Activated T-helper 2 cell treated with anti-CD3 and anti-CD28 coated beads, Interferon-gamma antibody, Interleukin-2, Interleukin-4, amounts not matched to agents 10 μg/mL and 5 μg/mL and 100 μg/mL, durations not matched to agents 14 hours and 24 hours and 36 hours (primary cell): ENCODE measurements around the gene NUAK1. TPM values are rescaled to one million over a fixed set of nuclear protein-coding genes. Genes with fewer than 3 reads are reported as not detected.

Source experiments
- DNase-seq: peaks from one replicate; pipeline ENCODE4 v3.0.0; 2021; ENCODE audit warnings: low spot score
- H3K27ac Mint-ChIP-seq: one replicate; pipeline ENCODE4 v1.8.0; 2021; ENCODE audit warnings: mixed read lengths
- H3K27me3 Mint-ChIP-seq: one replicate; pipeline ENCODE4 v1.8.0; 2021; ENCODE audit warnings: low read depth, mixed read lengths
- H3K36me3 Mint-ChIP-seq: one replicate; pipeline ENCODE4 v1.8.0; 2021; ENCODE audit warnings: low read depth, mixed read lengths
- H3K4me1 Mint-ChIP-seq: one replicate; pipeline ENCODE4 v1.8.0; 2021; ENCODE audit warnings: low read depth, mixed read lengths
- H3K4me3 Mint-ChIP-seq: one replicate; pipeline ENCODE4 v1.8.0; 2021; ENCODE audit warnings: low read depth, mild to moderate bottlenecking, moderate library complexity, mixed read lengths
- H3K9me3 Mint-ChIP-seq: one replicate; pipeline ENCODE4 v1.8.0; 2021; ENCODE audit warnings: mixed read lengths
- intact Hi-C: fragments of 100-400 bp; cut with micrococcal nuclease; formaldehyde crosslinking; loops from one replicate; pipeline ENCODE4 v1.15.1; 2023
- total RNA-seq: library from RNA; stranded (reverse); gene quantifications from 2 replicates; pipeline ENCODE4 v1.2.3, GENCODE V29; 2022

The NUAK1 gene
- total RNA-seq, 1 donor from 2014 or later, result 0.02 TPM

- DNase-seq, result no peak
- Mint-ChIP-seq H3K27me3 (peaks cover 53% of the 10 kb centered on the region), H3K4me3 (no peak overlapping the region), H3K36me3 (no peaks in the 10 kb centered on the region), H3K4me1 (no peaks in the 10 kb centered on the region), H3K9me3 (no peaks in the 10 kb centered on the region), H3K27ac (no peak overlapping the region)
- intact Hi-C loops, result no loop called here
Observed at GRCh38 chr12:106080041-106080790, 58.5 kb downstream of the NUAK1 start.

GRCh38 chr12:106079148-106079738 is 59.5 kb downstream of the NUAK1 start:
- peaks cover 47% of the 10 kb centered on the region for H3K27me3 Mint-ChIP-seq

GRCh38 chr12:106078358-106079010 is 60.3 kb downstream of the NUAK1 start:
- Mint-ChIP-seq H3K27me3 (peaks cover 41% of the 10 kb centered on the region), H3K4me3 (no peak overlapping the region), H3K9me3 (no peaks in the 10 kb centered on the region), H3K27ac (no peak overlapping the region), H3K36me3 (no peaks in the 10 kb centered on the region), H3K4me1 (peaks cover 6% of the 10 kb centered on the region)
- intact Hi-C loops, result no loop called here
- DNase-seq, result no peak

More at GRCh38 chr12:106079148-106079738, 59.5 kb downstream of the NUAK1 start:
- Mint-ChIP-seq H3K4me3 (no peak overlapping the region), H3K27ac (no peak overlapping the region), H3K36me3 (no peaks in the 10 kb centered on the region), H3K9me3 (no peaks in the 10 kb centered on the region), H3K4me1 (peaks cover 4% of the 10 kb centered on the region)
- no peak for DNase-seq
- intact Hi-C loops, result no loop called here

- Mint-ChIP-seq H3K27ac (no peak overlapping the region), H3K36me3 (no peaks in the 10 kb centered on the region), H3K4me3 (no peak overlapping the region), H3K4me1 (peaks cover 10% of the 10 kb centered on the region), H3K9me3 (no peaks in the 10 kb centered on the region), H3K27me3 (peaks cover 31% of the 10 kb centered on the region)
- DNase-seq, result no peak
- intact Hi-C loops, result no loop called here
Observed at GRCh38 chr12:106074706-106075392, 63.9 kb downstream of the NUAK1 start.

- DNase-seq, result no peak
- Mint-ChIP-seq H3K4me1 (peaks cover 10% of the 10 kb centered on the region), H3K27me3 (peaks cover 29% of the 10 kb centered on the region), H3K36me3 (no peaks in the 10 kb centered on the region), H3K27ac (no peak overlapping the region), H3K4me3 (no peak overlapping the region), H3K9me3 (no peaks in the 10 kb centered on the region)
- intact Hi-C loops, result no loop called here
Observed at GRCh38 chr12:106074361-106074705, 64.4 kb downstream of the NUAK1 start.

- Mint-ChIP-seq H3K27ac (no peak overlapping the region), H3K9me3 (no peaks in the 10 kb centered on the region)
- no peak for DNase-seq
Observed at GRCh38 chr12:106073179-106073578, 65.6 kb downstream of the NUAK1 start.

GRCh38 chr12:106072751-106073150 is 66.0 kb downstream of the NUAK1 start:
- no peak for DNase-seq
- no peaks in the 10 kb centered on the region for H3K36me3 Mint-ChIP-seq
- intact Hi-C loops, result no loop called here
- peaks cover 10% of the 10 kb centered on the region for H3K4me1 Mint-ChIP-seq
- H3K27me3 Mint-ChIP-seq, result peaks cover 23% of the 10 kb centered on the region
- H3K27ac Mint-ChIP-seq, result no peak overlapping the region
- no peak overlapping the region for H3K4me3 Mint-ChIP-seq
- H3K9me3 Mint-ChIP-seq, result no peaks in the 10 kb centered on the region

More at GRCh38 chr12:106073179-106073578, 65.6 kb downstream of the NUAK1 start:
- no peaks in the 10 kb centered on the region for H3K36me3 Mint-ChIP-seq
- H3K4me3 Mint-ChIP-seq, result no peak overlapping the region
- H3K4me1 Mint-ChIP-seq, result peaks cover 10% of the 10 kb centered on the region
- intact Hi-C loops, result no loop called here
- H3K27me3 Mint-ChIP-seq, result peaks cover 23% of the 10 kb centered on the region

- no peak overlapping the region for H3K4me3 Mint-ChIP-seq
- no peaks in the 10 kb centered on the region for H3K9me3 Mint-ChIP-seq
- DNase-seq, result no peak
- H3K27ac Mint-ChIP-seq, result no peak overlapping the region
- intact Hi-C loops, result no loop called here
- H3K4me1 Mint-ChIP-seq, result peaks cover 10% of the 10 kb centered on the region
- H3K27me3 Mint-ChIP-seq, result peaks cover 14% of the 10 kb centered on the region
- no peaks in the 10 kb centered on the region for H3K36me3 Mint-ChIP-seq
Observed at GRCh38 chr12:106071686-106072085, 67.1 kb downstream of the NUAK1 start.

- Mint-ChIP-seq H3K27ac (no peak overlapping the region), H3K9me3 (no peaks in the 10 kb centered on the region), H3K4me1 (peaks cover 10% of the 10 kb centered on the region), H3K4me3 (no peak overlapping the region), H3K36me3 (no peaks in the 10 kb centered on the region), H3K27me3 (peaks cover 11% of the 10 kb centered on the region)
- no peak for DNase-seq
- intact Hi-C loops, result no loop called here
Observed at GRCh38 chr12:106070611-106071010, 68.1 kb downstream of the NUAK1 start.

- Mint-ChIP-seq H3K4me1 (peaks cover 10% of the 10 kb centered on the region), H3K36me3 (no peaks in the 10 kb centered on the region), H3K27ac (no peak overlapping the region), H3K9me3 (no peaks in the 10 kb centered on the region), H3K27me3 (peaks cover 11% of the 10 kb centered on the region), H3K4me3 (no peak overlapping the region)
- intact Hi-C loops, result no loop called here
- no peak for DNase-seq
Observed at GRCh38 chr12:106070147-106070546, 68.6 kb downstream of the NUAK1 start.

GRCh38 chr12:106068296-106068695 is 70.5 kb downstream of the NUAK1 start:
- no peak overlapping the region for H3K27ac Mint-ChIP-seq
- H3K4me1 Mint-ChIP-seq, result peaks cover 3% of the 10 kb centered on the region
- intact Hi-C loops, result no loop called here
- H3K36me3 Mint-ChIP-seq, result no peaks in the 10 kb centered on the region
- peaks cover 7% of the 10 kb centered on the region for H3K27me3 Mint-ChIP-seq
- H3K4me3 Mint-ChIP-seq, result no peak overlapping the region
- no peaks in the 10 kb centered on the region for H3K9me3 Mint-ChIP-seq
- DNase-seq, result no peak

- Mint-ChIP-seq H3K27me3 (peaks cover 3% of the 10 kb centered on the region), H3K27ac (no peak overlapping the region), H3K36me3 (no peaks in the 10 kb centered on the region), H3K9me3 (no peaks in the 10 kb centered on the region), H3K4me1 (no peaks in the 10 kb centered on the region), H3K4me3 (no peak overlapping the region)
- intact Hi-C loops, result no loop called here
- no peak for DNase-seq
Observed at GRCh38 chr12:106067606-106068205, 71.0 kb downstream of the NUAK1 start.
